Thyroid gland (tissue), 4 donors: ENCODE measurements around the gene UBXN7. TPM values are rescaled to one million over a fixed set of nuclear protein-coding genes. Genes with fewer than 3 reads are reported as not detected.

ENCODE experiments used
- DNase-seq, 2 donors: peaks; one replicate each; pipeline ENCODE4 v3.0.0-alpha.2; 2019
- H3K27ac ChIP-seq, 3 donors: fragments of 200-600 bp; sonication (generic); 1 replicate in 2 of 3; 2 replicates in 1 of 3; pipeline ENCODE4 v1.5.1; 2016 to 2019; ENCODE audit warnings: mild to moderate bottlenecking in 1 of 3, moderate library complexity in 1 of 3
- H3K27me3 ChIP-seq: fragments of 200-600 bp; sonication (generic); one replicate; pipeline ENCODE4 v1.5.1; 2019
- H3K36me3 ChIP-seq, 2 donors: fragments of 200-600 bp; sonication (generic); one replicate each; pipeline ENCODE4 v1.5.1; 2016 to 2019
- H3K4me1 ChIP-seq, 2 donors: fragments of 200-600 bp; sonication (generic); one replicate each; pipeline ENCODE4 v1.5.1; 2017 to 2019
- H3K4me3 ChIP-seq, 3 donors: fragments of 200-600 bp; sonication (generic); replicated peaks in 1 of 3; 1 replicate in 2 of 3; 2 replicates in 1 of 3; pipeline ENCODE4 v1.5.1; 2016; ENCODE audit warnings: mild to moderate bottlenecking in 1 of 3
- H3K9me3 ChIP-seq: fragments of 200-600 bp; sonication (generic); one replicate; pipeline ENCODE4 v1.5.1; 2017
- CTCF ChIP-seq, 6 experiments: fragments of 200-600 bp in 3 of 6; fragments of 450-650 bp in 3 of 6; sonication (generic) in 3 of 6; IDR thresholded peaks; one replicate each; pipeline ENCODE4 v1.5.1; 2016 to 2019; ENCODE audit warnings: antibody characterized with exemption in 6 of 6, mild to moderate bottlenecking in 2 of 6, inconsistent platforms in 1 of 6, moderate library complexity in 1 of 6
- POLR2A ChIP-seq, 2 donors: fragments of 450-650 bp; IDR thresholded peaks; one replicate each; pipeline ENCODE4 v1.6.1; 2017; ENCODE audit warnings: antibody characterized with exemption in 2 of 2, mild to moderate bottlenecking in 2 of 2, moderate library complexity in 1 of 2
- WGBS, 2 donors: methylation state at CpG; one replicate each; pipeline ENCODE4 v1.1.5; 2017; 5-methylcytosine and 5-hydroxymethylcytosine counted together
- intact Hi-C: fragments of 100-400 bp; cut with DNase I; formaldehyde crosslinking; loops from one replicate; pipeline ENCODE4 v1.15.1; 2023
- total RNA-seq, 4 donors: library from RNA; depleted of rRNA; stranded (reverse); fragments of >200 nt; gene quantifications; one replicate each; pipeline ENCODE4 v1.2.3, GENCODE V29; 2016

The UBXN7 gene
- total RNA-seq, 4 donors from 2014 or later: 16.8 to 38.4 (median 23.2) TPM

DNA sequence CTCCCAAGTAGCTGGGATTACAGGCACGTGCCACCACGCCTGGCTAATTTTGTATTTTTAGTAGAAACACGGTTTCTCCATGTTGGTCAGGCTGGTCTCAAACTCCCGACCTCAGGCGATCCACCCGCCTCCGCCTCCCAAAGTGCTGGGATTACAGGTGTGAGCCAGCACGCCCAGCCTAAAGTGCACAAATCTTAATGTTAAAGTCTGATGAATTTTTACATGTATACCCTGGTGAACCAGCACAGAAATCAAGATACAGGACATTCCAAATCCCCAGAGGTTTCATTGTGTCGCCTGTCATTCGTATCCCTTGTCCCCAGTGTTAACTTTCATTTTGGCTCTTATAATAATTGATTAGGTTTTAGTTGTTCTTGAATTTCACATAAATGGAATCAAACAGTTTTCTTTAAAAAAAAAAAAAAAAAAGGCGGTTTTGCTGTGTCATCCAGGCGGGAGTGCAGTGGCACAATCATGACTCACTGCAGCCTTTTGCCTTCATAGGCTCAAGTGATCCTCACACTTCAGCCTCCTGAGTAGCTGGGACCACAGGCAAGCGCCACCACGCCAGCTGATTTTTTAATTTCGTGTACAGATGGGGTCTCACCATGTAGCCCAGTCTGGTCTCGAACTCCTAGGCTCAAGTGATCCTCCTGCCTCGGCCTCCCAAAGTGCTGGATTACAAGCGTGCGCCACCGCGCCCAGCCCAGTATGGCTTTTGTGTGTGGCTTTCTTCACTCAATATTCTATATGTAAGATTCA is 92.6 kb downstream of the UBXN7 start:
- WGBS, 2 donors: 87 to 93% methylated on average over 21 of the region's 21 CpGs
- Histone ChIP-seq H3K27ac (no peak overlapping the region), H3K9me3 (no peaks in the 10 kb centered on the region), H3K4me1 (no peaks in the 10 kb centered on the region), H3K4me3 (no peak overlapping the region), H3K27me3 (no peaks in the 10 kb centered on the region), H3K36me3 (no peaks in the 10 kb centered on the region)
- TF ChIP-seq CTCF (IDR thresholded peaks at IDR 0.05) (no peak), POLR2A (IDR thresholded peaks at IDR 0.05) (no peak)
- intact Hi-C loops: no loop called here
- DNase-seq: no peak

- TF ChIP-seq POLR2A (IDR thresholded peaks at IDR 0.05) (no peak), CTCF (IDR thresholded peaks at IDR 0.05) (no peak)
- Histone ChIP-seq H3K36me3 (no peaks in the 10 kb centered on the region), H3K4me3 (no peak overlapping the region), H3K27me3 (no peaks in the 10 kb centered on the region), H3K27ac (no peak overlapping the region), H3K9me3 (no peaks in the 10 kb centered on the region), H3K4me1 (no peaks in the 10 kb centered on the region)
- DNase-seq: no peak
- WGBS, 2 donors: 88 to 90% methylated on average over 6 of the region's 6 CpGs
- intact Hi-C loops: no loop called here
These were observed 93.2 kb downstream of the UBXN7 start for GRCh38 chr3:196339044-196339443.

GRCh38 chr3:196336319-196337145 is 95.7 kb downstream of the UBXN7 start:
- peak in 1 of 2 donors; percentile 20 for DNase-seq
- intact Hi-C loops: no loop called here
- Histone ChIP-seq H3K27ac (no peak overlapping the region), H3K27me3 (no peaks in the 10 kb centered on the region), H3K4me3 (no peak overlapping the region), H3K4me1 (no peaks in the 10 kb centered on the region), H3K9me3 (no peaks in the 10 kb centered on the region), H3K36me3 (no peaks in the 10 kb centered on the region)
- no peak for TF ChIP-seq POLR2A (IDR thresholded peaks at IDR 0.05)
- TF ChIP-seq CTCF (IDR thresholded peaks at IDR 0.05): no peak
- 76 to 80% methylated on average over 17 of the region's 17 CpGs for WGBS, 2 donors

DNA sequence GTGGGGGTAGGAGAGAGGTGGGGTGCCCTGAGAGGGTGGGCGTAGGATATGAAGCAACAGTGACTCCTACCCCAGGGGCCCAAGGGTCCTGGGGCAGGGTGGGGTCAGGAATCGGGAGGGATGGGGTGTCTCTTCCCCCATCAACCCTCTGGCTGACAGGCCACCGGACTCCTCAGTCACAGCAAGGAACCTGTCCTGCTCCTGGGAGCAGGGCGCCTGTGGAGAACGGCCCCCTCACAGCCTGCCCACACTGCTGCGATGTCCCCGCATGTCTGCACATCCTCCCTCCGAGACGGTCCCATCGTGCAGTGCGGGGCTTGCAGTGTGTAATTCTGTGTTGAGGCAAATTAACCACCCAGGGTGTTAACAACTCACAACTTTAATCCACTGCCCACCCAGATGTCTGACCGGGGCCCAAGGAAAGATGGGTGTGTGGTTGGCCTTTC is 96.7 kb downstream of the UBXN7 start:
- Histone ChIP-seq H3K27ac (no peak overlapping the region), H3K9me3 (no peaks in the 10 kb centered on the region), H3K4me3 (no peak overlapping the region), H3K36me3 (no peaks in the 10 kb centered on the region), H3K4me1 (no peaks in the 10 kb centered on the region), H3K27me3 (no peaks in the 10 kb centered on the region)
- TF ChIP-seq CTCF (IDR thresholded peaks at IDR 0.05) (no peak), POLR2A (IDR thresholded peaks at IDR 0.05) (no peak)
- intact Hi-C loops: no loop called here
- no peak for DNase-seq
- 72 to 75% methylated on average over 12 of the region's 12 CpGs for WGBS, 2 donors

DNA sequence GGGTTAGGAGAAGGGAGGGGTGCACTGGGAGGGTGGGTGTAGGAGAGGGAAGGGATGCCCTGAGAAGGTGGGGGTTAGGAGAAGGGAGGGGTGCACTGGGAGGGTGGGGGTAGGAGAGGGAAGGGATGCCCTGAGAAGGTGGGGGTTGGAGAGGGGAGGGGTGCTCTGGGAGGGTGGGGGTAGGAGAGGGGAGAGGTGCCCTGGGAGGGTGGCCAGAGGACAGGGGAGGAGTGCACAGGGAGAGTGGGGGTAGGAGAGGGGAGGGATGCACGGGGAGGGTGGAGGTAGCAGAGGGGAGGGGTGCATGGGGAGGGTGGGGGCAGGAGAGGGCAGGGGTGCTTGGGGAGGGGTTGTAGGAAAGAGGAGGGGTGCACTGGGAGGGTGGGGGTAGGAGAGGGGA is 97.2 kb downstream of the UBXN7 start:
- intact Hi-C loops: no loop called here
- no peaks in the 10 kb centered on the region for H3K36me3 ChIP-seq
- H3K4me1 ChIP-seq: no peaks in the 10 kb centered on the region
- H3K27ac ChIP-seq: no peak overlapping the region
- H3K27me3 ChIP-seq: no peaks in the 10 kb centered on the region
- H3K9me3 ChIP-seq: no peaks in the 10 kb centered on the region
- no peak for TF ChIP-seq CTCF (IDR thresholded peaks at IDR 0.05)
- no peak for TF ChIP-seq POLR2A (IDR thresholded peaks at IDR 0.05)
- WGBS, 2 donors: 60% methylated on average over 1 of the region's 1 CpG; no CpG with 5 or more reads in 1 of the 2 donors
- DNase-seq: no peak
- H3K4me3 ChIP-seq: no peak overlapping the region
